Effector memory CD8-positive, alpha-beta T cell (primary cell): ENCODE results near the gene NCAM2.

Experiments
- ATAC-seq: fragments of 150-1000 bp; cut with Tn5 transposase; replicated peaks from 2 replicates; pipeline ENCODE4 v1.10.0; 2021; ENCODE audit warnings: mild to moderate bottlenecking, moderate library complexity
- DNase-seq, 3 experiments: peaks; one replicate each; pipeline ENCODE4 v3.0.0; 2021
- H3K27ac Mint-ChIP-seq, 2 donors: one replicate each; pipeline ENCODE4 v1.8.0; 2022; ENCODE audit warnings: mild to moderate bottlenecking in 2 of 2, mixed read lengths in 2 of 2, moderate library complexity in 2 of 2
- H3K27me3 Mint-ChIP-seq, 2 donors: one replicate each; pipeline ENCODE4 v1.8.0; 2022; ENCODE audit warnings: mixed read lengths in 2 of 2
- H3K36me3 Mint-ChIP-seq: one replicate; pipeline ENCODE4 v1.8.0; 2022; ENCODE audit warnings: mild to moderate bottlenecking, moderate library complexity, mixed read lengths; ENCODE audit not compliant: insufficient read depth
- H3K4me1 Mint-ChIP-seq, 2 donors: one replicate each; pipeline ENCODE4 v1.8.0; 2022; ENCODE audit warnings: low read depth in 2 of 2, mixed read lengths in 2 of 2
- H3K4me3 Mint-ChIP-seq, 2 donors: one replicate each; pipeline ENCODE4 v1.8.0; 2022; ENCODE audit warnings: mild to moderate bottlenecking in 2 of 2, mixed read lengths in 2 of 2, moderate library complexity in 2 of 2
- H3K9me3 Mint-ChIP-seq, 2 donors: one replicate each; pipeline ENCODE4 v1.8.0; 2022; ENCODE audit warnings: mixed read lengths in 2 of 2

NCAM2 gene

DNA sequence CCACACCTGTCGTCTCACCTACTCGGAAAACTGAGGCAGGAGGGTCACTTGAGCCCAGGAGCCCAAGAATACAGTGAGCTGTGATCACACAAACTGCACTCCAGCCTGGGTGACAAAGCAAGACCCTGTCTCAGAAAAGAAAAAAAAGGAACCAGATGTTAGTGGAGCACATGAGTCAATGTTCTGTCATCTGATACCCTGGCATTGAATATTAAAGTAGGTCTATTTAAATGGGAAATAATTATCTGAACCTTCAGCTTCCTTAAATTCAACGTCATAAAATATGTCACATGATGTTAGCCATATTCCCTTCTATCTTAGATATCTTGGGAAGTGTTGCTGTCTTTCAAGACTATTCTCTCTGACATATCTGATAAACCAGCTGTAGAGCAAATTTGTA lies 47.3 kb downstream of the NCAM2 start:
- H3K9me3 Mint-ChIP-seq = no peaks in the 10 kb centered on the region
- H3K36me3 Mint-ChIP-seq = no peaks in the 10 kb centered on the region
- no peak overlapping the region for H3K27ac Mint-ChIP-seq
- ATAC-seq (no peak), DNase-seq (no peak)
- no peaks in the 10 kb centered on the region for H3K4me1 Mint-ChIP-seq
- H3K4me3 Mint-ChIP-seq = no peak overlapping the region
- no peaks in the 10 kb centered on the region for H3K27me3 Mint-ChIP-seq

DNA sequence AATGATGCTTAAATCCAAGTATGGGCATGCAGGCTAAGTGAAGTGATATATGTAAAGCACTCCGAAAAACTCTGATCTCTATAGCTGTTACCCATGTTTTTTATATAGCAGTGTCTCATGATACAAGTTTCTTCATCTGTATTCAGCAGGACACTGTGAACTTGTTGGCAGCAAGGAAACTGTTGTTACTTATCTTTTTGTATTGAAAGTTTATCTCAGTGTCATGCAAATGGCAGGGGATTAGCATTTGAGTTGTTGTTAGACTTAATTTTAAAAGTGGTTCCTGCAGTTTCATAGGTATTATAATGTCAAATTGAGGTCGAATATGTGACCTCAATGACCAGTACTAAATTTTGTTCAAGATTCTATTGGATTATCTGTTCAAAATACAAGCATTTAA lies 47.9 kb downstream of the NCAM2 start:
- no peaks in the 10 kb centered on the region for H3K27me3 Mint-ChIP-seq
- no peak overlapping the region for H3K4me3 Mint-ChIP-seq
- H3K27ac Mint-ChIP-seq = no peak overlapping the region
- H3K9me3 Mint-ChIP-seq = no peaks in the 10 kb centered on the region
- H3K4me1 Mint-ChIP-seq = no peaks in the 10 kb centered on the region
- ATAC-seq = no peak
- no peaks in the 10 kb centered on the region for H3K36me3 Mint-ChIP-seq
- DNase-seq = no peak

DNA sequence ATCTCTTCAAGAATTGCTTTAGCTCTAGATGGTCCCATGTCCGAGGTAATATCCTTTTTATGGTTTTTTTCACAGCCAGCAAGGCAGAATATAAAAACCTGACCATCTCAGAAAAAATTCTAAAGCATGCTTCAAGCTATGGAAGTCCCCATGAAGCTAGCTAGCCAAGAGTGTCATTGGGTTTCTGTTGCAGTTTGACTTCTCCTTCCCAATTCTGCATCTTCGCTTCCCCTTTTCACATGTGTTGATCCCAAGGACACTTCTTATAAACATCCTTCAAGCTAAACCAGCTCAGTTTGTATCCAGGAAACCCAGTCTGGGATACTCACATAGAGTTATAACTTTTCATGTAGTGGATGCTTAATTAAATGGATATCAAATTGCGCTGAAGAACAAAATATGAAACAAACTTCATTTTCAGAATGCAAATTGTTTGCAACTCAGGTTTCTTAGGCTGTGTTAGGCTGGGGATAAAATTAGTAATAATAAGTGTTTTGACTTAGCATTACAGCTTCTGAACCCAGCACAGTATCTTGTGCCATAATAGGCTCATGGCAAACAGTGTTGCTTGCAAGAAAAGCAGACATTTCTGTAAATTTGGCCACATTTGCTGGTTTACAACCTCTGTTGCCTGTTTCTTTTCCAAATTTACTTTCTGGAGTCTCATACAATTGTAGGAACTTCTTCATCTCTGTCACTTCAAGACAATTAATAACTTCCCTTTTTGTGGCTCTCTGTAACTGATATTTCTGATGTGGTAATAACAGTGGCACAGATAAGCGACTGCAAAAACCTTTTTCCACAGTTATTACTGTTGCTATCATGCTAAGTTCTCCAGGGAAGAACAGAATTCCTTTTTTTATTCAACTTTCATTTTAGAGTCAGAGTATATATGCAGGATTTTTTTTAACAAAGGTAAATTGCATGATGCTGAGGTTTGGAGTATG lies 53.2 kb downstream of the NCAM2 start:
- no peak for ATAC-seq
- no peaks in the 10 kb centered on the region for H3K36me3 Mint-ChIP-seq
- no peak overlapping the region for H3K4me3 Mint-ChIP-seq
- H3K9me3 Mint-ChIP-seq = no peaks in the 10 kb centered on the region
- H3K27me3 Mint-ChIP-seq = no peaks in the 10 kb centered on the region
- DNase-seq = no peak
- no peak overlapping the region for H3K27ac Mint-ChIP-seq
- H3K4me1 Mint-ChIP-seq = no peaks in the 10 kb centered on the region

DNA sequence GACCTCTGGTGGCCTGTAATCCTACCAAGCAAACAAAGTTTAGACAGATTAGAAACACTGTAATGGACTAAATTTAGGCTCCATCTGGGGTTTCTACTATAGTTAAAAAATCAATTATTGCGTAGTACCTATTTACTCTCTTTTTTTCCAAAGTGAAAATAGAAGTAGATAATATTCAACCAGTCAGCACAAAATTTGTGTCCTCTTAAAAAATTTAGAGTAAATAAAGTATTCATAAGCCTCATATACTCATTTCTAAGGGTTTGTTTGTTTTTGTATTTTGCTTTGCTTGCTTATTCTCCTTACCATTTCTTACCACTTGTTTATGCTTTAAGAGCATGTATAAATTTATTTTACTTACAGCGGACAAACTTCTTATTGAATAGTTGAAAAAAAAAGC lies 54.5 kb downstream of the NCAM2 start:
- Mint-ChIP-seq H3K4me1 (no peaks in the 10 kb centered on the region), H3K27me3 (no peaks in the 10 kb centered on the region), H3K4me3 (no peak overlapping the region), H3K36me3 (no peaks in the 10 kb centered on the region), H3K27ac (no peak overlapping the region), H3K9me3 (peaks cover 0 to under 1% of the 10 kb centered on the region in 2 donors)
- ATAC-seq = no peak
- no peak for DNase-seq

DNA sequence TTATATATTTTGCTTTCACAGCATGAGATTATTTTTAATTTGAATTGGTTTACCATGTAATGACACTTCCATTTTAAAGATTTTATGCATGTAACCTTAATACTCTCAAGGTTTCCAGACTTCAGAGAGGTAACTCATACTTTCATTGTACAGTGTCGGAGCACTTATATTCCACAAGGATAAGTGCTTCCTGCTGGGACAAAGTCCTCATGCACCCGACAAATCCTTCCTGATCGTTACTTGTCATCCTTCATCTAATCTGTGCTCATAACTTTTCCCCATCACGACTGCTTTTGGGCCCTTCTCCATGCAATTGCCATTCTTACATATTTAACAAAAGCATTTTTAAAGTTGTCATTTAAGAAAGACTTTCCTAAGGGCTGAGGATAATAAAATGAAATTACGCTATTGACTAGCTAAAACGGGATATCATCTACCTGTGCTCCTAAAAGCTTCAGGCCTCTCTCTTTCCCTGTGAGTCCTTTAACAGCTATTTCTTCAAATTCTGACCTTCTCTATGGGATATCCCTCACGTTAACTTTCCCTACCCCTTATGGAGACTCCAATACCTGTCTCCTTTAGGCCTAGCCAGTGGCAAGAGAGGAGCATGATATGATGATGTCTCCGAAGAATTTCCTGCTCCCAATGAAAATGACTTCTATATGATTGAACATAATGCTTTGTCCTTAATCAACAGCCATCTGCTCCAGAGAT lies 59.3 kb downstream of the NCAM2 start:
- Mint-ChIP-seq H3K4me3 (no peak overlapping the region), H3K9me3 (peaks cover 0 to 7% of the 10 kb centered on the region in 2 donors), H3K27me3 (no peaks in the 10 kb centered on the region), H3K4me1 (no peaks in the 10 kb centered on the region), H3K27ac (no peak overlapping the region), H3K36me3 (no peaks in the 10 kb centered on the region)
- ATAC-seq (no peak), DNase-seq (no peak)

DNA sequence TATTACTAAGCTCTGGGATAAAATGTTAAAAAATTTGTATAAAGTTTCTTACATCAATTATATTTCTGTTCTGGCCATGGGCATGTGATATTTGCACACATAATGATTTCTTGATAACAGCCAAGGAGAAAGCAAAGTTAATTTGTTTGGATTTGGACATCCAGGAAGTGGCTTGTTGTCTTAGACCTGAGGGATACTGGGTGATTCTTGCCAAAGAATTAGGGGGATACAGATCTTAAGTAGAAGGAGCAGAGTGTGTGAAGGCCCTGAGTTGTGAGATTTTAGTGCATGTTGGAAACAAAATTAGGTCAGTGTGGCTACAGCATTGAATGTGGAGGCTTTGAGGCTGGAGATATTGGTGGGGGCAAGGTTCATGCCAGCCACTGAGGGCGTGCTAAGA lies 65.6 kb downstream of the NCAM2 start:
- Mint-ChIP-seq H3K4me1 (no peaks in the 10 kb centered on the region), H3K27me3 (no peaks in the 10 kb centered on the region), H3K36me3 (no peaks in the 10 kb centered on the region), H3K9me3 (peaks cover 0 to 4% of the 10 kb centered on the region in 2 donors), H3K4me3 (no peak overlapping the region), H3K27ac (no peak overlapping the region)
- ATAC-seq (no peak), DNase-seq (no peak)

DNA sequence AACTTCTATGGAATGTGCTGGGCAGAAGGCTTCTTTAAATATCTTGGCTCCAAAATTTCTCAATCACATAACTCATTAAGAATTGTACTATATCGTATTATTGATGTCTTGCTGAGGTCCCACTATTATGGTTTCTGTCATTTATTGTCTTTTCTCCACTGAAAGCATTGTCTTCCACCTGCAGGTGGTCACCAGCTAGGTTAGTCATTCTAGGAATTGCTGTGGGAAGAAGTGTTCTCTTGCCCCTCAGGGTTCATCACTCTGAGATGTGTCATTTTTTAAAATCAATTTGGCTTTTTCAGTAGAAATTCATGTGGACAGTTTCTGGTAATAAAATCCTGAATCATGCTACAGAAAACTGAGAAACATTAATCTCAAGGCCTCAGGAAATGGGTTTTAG lies 66.1 kb downstream of the NCAM2 start:
- Mint-ChIP-seq H3K36me3 (no peaks in the 10 kb centered on the region), H3K4me1 (no peaks in the 10 kb centered on the region), H3K27me3 (no peaks in the 10 kb centered on the region), H3K27ac (no peak overlapping the region), H3K9me3 (peaks cover 0 to 4% of the 10 kb centered on the region in 2 donors), H3K4me3 (no peak overlapping the region)
- ATAC-seq (no peak), DNase-seq (no peak)

DNA sequence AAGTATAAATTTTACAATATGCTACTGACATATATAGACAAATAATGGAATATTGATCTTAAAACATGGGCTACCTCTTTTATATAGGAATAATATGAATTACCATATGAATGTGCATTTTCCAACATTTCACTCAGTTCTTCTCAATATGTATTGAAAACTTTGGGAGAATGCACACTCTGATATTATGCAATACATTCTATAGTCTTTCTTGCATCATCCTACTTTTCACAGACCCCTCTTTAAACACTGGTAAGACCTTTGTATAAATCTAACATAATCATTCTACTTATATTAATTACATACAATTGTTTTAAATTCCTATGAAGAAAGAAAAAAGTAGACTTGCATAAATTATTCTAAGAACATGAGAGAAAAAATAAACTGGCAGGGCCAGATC lies 69.2 kb downstream of the NCAM2 start:
- Mint-ChIP-seq H3K4me1 (no peaks in the 10 kb centered on the region), H3K27me3 (no peaks in the 10 kb centered on the region), H3K4me3 (no peak overlapping the region), H3K27ac (no peak overlapping the region), H3K36me3 (no peaks in the 10 kb centered on the region), H3K9me3 (no peaks in the 10 kb centered on the region)
- DNase-seq = no peak
- ATAC-seq = no peak

DNA sequence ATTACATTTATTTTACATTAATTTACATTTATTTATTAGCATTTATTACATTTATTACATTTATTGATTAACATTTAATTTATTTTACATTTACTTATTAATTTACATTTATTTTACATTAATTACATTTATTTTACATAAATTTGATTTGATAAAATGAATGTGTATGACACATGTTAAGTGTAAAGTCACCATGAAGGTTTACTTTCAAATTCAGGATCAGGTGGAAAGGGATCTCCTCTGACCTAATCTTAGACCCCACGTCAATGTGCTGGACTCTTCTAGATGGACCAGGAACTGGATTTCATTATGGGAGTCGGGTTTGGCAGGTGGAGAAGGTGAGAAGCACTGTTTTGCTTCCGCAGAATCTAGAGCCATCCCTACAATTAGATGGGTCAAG lies 76.1 kb downstream of the NCAM2 start:
- no peaks in the 10 kb centered on the region for H3K4me1 Mint-ChIP-seq
- H3K27ac Mint-ChIP-seq = no peak overlapping the region
- H3K27me3 Mint-ChIP-seq = no peaks in the 10 kb centered on the region
- DNase-seq (no peak), ATAC-seq (no peak)
- H3K9me3 Mint-ChIP-seq = peaks cover 0 to 7% of the 10 kb centered on the region in 2 donors
- no peak overlapping the region for H3K4me3 Mint-ChIP-seq
- H3K36me3 Mint-ChIP-seq = no peaks in the 10 kb centered on the region

DNA sequence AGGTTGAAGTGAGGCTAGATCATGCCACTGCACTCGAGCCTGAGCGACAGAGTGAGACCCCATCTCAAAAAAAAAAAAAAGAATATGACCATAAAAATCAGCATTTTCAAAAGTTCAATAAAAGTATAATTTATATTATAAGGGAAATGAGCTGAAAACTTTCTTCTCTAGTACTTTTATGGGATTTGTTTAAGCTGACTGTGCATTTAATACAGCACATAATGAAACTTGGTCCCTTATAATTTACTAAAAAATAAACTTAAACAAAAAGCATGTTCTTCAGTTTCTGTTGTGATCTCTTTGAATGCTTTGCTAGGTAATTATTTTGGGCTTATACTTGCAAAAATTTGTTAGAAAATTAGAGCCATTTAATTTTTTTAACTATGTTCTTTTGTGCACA lies 77.8 kb downstream of the NCAM2 start:
- Mint-ChIP-seq H3K9me3 (peaks cover 2 to 7% of the 10 kb centered on the region in 2 donors), H3K27ac (no peak overlapping the region), H3K36me3 (no peaks in the 10 kb centered on the region), H3K4me1 (no peaks in the 10 kb centered on the region), H3K4me3 (no peak overlapping the region), H3K27me3 (no peaks in the 10 kb centered on the region)
- no peak for DNase-seq
- ATAC-seq = no peak

DNA sequence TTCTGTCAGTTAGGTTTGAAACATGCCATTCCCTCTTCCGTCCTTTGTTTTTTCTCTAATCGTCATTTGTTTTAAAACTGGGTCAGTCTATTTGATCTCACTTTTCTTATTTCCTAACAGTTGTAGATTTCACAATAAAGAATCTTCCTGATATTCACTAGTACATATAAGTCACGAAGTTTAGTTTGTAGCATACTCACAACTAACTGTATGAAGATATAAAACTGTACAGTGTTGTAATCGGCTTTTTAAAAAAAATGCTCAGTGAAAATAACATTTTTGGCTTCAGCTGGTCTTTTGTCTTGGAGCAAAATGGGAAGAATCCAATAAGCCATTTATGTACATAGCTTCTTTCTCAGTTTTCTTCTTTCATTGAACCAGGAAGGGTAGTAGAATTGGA lies 78.3 kb downstream of the NCAM2 start:
- Mint-ChIP-seq H3K27ac (no peak overlapping the region), H3K27me3 (no peaks in the 10 kb centered on the region), H3K9me3 (peaks cover 2 to 7% of the 10 kb centered on the region in 2 donors), H3K4me1 (no peaks in the 10 kb centered on the region), H3K36me3 (no peaks in the 10 kb centered on the region), H3K4me3 (no peak overlapping the region)
- no peak for ATAC-seq
- no peak for DNase-seq

DNA sequence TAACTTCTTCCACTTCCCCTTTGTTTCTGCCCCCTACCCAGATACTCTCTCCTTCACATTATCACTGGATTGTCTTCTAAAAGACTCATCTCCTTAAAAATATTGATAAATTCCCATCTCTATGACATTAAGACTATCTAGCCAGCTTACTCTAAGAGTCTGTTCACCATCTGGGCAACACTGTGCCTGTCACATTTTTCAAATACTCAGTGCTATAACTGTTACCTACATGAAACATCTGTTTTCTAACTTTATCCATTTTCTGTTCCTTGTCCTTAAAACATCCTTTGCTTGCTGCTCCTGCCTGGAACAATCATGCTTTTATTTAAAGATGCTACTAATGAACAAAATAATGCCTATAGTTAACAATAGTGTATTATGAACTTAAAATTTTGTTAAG lies 81.4 kb downstream of the NCAM2 start:
- Mint-ChIP-seq H3K27me3 (no peaks in the 10 kb centered on the region), H3K4me1 (no peaks in the 10 kb centered on the region), H3K27ac (no peak overlapping the region), H3K4me3 (no peak overlapping the region), H3K9me3 (peaks cover 5 to 15% of the 10 kb centered on the region in 2 donors), H3K36me3 (no peaks in the 10 kb centered on the region)
- no peak for DNase-seq
- no peak for ATAC-seq

DNA sequence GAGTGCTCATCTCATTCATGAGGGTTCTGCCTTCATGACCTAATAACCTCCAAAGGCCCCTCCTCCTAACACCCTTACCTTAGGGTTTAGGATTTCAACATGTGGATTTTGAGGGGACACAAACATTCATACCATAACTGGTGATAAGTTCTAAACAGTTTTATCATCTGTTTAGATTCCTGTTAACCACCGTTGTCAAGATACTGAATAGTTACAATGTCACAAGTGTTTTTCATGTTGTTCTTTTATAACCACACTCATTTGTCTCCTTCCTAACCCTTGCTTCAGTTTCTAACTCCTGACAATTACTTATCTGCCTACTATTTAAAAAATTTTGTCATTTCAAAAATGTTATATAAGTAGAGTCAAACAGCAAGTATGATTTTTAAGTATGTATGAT lies 86.0 kb downstream of the NCAM2 start:
- Mint-ChIP-seq H3K27me3 (no peaks in the 10 kb centered on the region), H3K4me1 (no peaks in the 10 kb centered on the region), H3K36me3 (no peaks in the 10 kb centered on the region), H3K9me3 (peaks cover 8 to 9% of the 10 kb centered on the region in 2 donors), H3K4me3 (no peak overlapping the region), H3K27ac (no peak overlapping the region)
- ATAC-seq = no peak
- DNase-seq = no peak

DNA sequence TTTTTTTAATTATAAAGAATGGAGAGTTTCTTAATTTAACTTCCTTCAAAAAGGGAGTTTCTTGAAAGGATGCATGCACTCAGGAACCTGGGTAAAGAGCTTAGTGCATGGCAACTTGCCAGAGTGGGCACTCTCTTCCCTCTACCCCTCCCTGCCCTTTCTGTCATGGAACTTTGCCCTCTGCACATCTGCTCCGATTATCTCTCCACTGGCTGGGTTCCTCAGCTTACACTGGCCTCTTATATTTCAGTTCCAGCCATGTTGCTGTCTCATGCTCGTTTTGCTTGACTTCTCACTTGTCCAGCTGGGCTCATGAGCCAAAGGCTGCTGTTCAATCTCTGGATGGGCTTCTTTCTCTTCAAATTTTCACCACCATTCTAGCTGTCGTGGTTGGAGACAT lies 87.0 kb downstream of the NCAM2 start:
- Mint-ChIP-seq H3K27ac (no peak overlapping the region), H3K4me1 (no peaks in the 10 kb centered on the region), H3K36me3 (no peaks in the 10 kb centered on the region), H3K4me3 (no peak overlapping the region), H3K27me3 (no peaks in the 10 kb centered on the region), H3K9me3 (peaks cover 6 to 8% of the 10 kb centered on the region in 2 donors)
- ATAC-seq (no peak), DNase-seq (no peak)
